Hepatocyte (in vitro differentiated cells): Measurements from ENCODE around the gene LSM11. TPM values are rescaled to one million over a fixed set of nuclear protein-coding genes. Genes with fewer than 3 reads are reported as not detected.

Experiments
- DNase-seq: peaks from one replicate; pipeline ENCODE4 v3.0.0-alpha.2; 2016; ENCODE audit warnings: low spot score
- H2AFZ ChIP-seq: fragments of 200-600 bp; sonication (generic); 2 replicates; pipeline ENCODE4 v1.6.0; 2016; ENCODE audit warnings: antibody characterized with exemption, mild to moderate bottlenecking
- H3K27ac ChIP-seq: fragments of 200-600 bp; sonication (generic); 2 replicates; pipeline ENCODE4 v1.5.1; 2016; ENCODE audit warnings: mild to moderate bottlenecking
- H3K27me3 ChIP-seq: fragments of 200-600 bp; sonication (generic); 2 replicates; pipeline ENCODE4 v1.6.1; 2016
- H3K36me3 ChIP-seq: fragments of 200-600 bp; sonication (generic); replicated peaks from 2 replicates; pipeline ENCODE4 v1.5.1; 2016; ENCODE audit warnings: low read depth; ENCODE audit not compliant: insufficient read depth
- H3K4me1 ChIP-seq: fragments of 200-600 bp; sonication (generic); 2 replicates; pipeline ENCODE4 v1.5.1; 2016; ENCODE audit warnings: mild to moderate bottlenecking, moderate library complexity; ENCODE audit not compliant: insufficient read depth
- H3K4me2 ChIP-seq: fragments of 200-600 bp; sonication (generic); 2 replicates; pipeline ENCODE4 v1.6.0; 2016
- H3K4me3 ChIP-seq: fragments of 200-600 bp; sonication (generic); 2 replicates; pipeline ENCODE4 v1.5.1; 2016; ENCODE audit warnings: mild to moderate bottlenecking
- H3K79me2 ChIP-seq: fragments of 200-600 bp; sonication (generic); 2 replicates; pipeline ENCODE4 v1.6.0; 2017; ENCODE audit warnings: mild to moderate bottlenecking
- H3K9me2 ChIP-seq: fragments of 200-600 bp; sonication (generic); replicated peaks from 2 replicates; pipeline ENCODE4 v1.6.0; 2017; ENCODE audit warnings: mild to moderate bottlenecking; ENCODE audit not compliant: insufficient read depth
- H3K9me3 ChIP-seq: fragments of 200-600 bp; sonication (generic); 2 replicates; pipeline ENCODE4 v1.5.1; 2016; ENCODE audit warnings: low read depth, mild to moderate bottlenecking
- H4K20me1 ChIP-seq: fragments of 200-600 bp; sonication (generic); 2 replicates; pipeline ENCODE4 v1.6.0; 2016; ENCODE audit warnings: mild to moderate bottlenecking; ENCODE audit not compliant: insufficient read depth, poor library complexity, severe bottlenecking
- CTCF ChIP-seq: fragments of 200-600 bp; sonication (generic); IDR thresholded peaks from 2 replicates; pipeline ENCODE4 v1.5.1; 2016; ENCODE audit warnings: antibody characterized with exemption, mild to moderate bottlenecking; ENCODE audit not compliant: poor library complexity
- EZH2 ChIP-seq: fragments of 200-600 bp; sonication (generic); IDR thresholded peaks from 2 replicates; pipeline ENCODE4 v1.6.1; 2016; ENCODE audit warnings: antibody characterized with exemption, mild to moderate bottlenecking, borderline replicate concordance
- EZH2phosphoT487 ChIP-seq: fragments of 200-600 bp; sonication (generic); IDR thresholded peaks from one replicate; pipeline ENCODE4 v1.6.1; 2018; ENCODE audit warnings: antibody characterized with exemption, mild to moderate bottlenecking, low read depth, moderate library complexity; ENCODE audit not compliant: unreplicated experiment, severe bottlenecking
- WGBS: methylation state at CpG from one replicate; pipeline ENCODE4 v1.1.6; 2016; ENCODE audit warnings: low lambda C conversion rate; ENCODE audit errors: missing lambda C conversion rate; 5-methylcytosine and 5-hydroxymethylcytosine counted together
- polyA plus RNA-seq: library from polyadenylated mRNA; unstranded; fragments of >200 nt; fragmentation: Nextera tagmentation; extraction: Ambion mirVana; gene quantifications from 2 replicates; pipeline ENCODE4 v1.2.1, GENCODE V29; 2016
- total RNA-seq: library from RNA; depleted of rRNA; stranded (reverse); fragments of >200 nt; gene quantifications from 2 replicates; pipeline ENCODE4 v1.2.3, GENCODE V29; 2014

The LSM11 gene
- total and polyA plus RNA-seq, 2 experiments from 2014 or later = 2.1 to 6.4 TPM

GRCh38 chr5:157747766-157748700 lies 4.5 kb downstream of the LSM11 start:
- no peak for DNase-seq
- Histone ChIP-seq H4K20me1 (peaks cover 3% of the 10 kb centered on the region), H3K4me3 (no peak overlapping the region), H3K4me1 (no peaks in the 10 kb centered on the region), H3K27me3 (no peaks in the 10 kb centered on the region), H3K4me2 (no peak overlapping the region), H3K79me2 (peaks cover 11% of the 10 kb centered on the region), H2AFZ (no peak overlapping the region), H3K36me3 (no peaks in the 10 kb centered on the region), H3K27ac (peak overlapping the region; percentile 8), H3K9me2 (no peaks in the 10 kb centered on the region), H3K9me3 (no peaks in the 10 kb centered on the region)
- TF ChIP-seq CTCF (no peak), EZH2 (no peak), EZH2phosphoT487 (no peak)
- WGBS = 88% methylated on average over 8 of the region's 8 CpGs

GRCh38 chr5:157748760-157749461 lies 5.4 kb downstream of the LSM11 start:
- Histone ChIP-seq H3K4me2 (no peak overlapping the region), H3K79me2 (peaks cover 11% of the 10 kb centered on the region)

GRCh38 chr5:157749462-157749799 lies 5.9 kb downstream of the LSM11 start:
- 79% methylated on average over 11 of the region's 11 CpGs for WGBS
- Histone ChIP-seq H2AFZ (no peak overlapping the region), H3K36me3 (no peaks in the 10 kb centered on the region), H3K79me2 (peaks cover 8% of the 10 kb centered on the region), H3K4me3 (no peak overlapping the region), H3K9me2 (no peaks in the 10 kb centered on the region), H3K4me1 (no peaks in the 10 kb centered on the region), H3K4me2 (no peak overlapping the region), H4K20me1 (peaks cover 3% of the 10 kb centered on the region), H3K27me3 (no peaks in the 10 kb centered on the region), H3K9me3 (no peaks in the 10 kb centered on the region), H3K27ac (no peak overlapping the region)
- DNase-seq = no peak
- TF ChIP-seq EZH2 (no peak), CTCF (no peak), EZH2phosphoT487 (no peak)

More at GRCh38 chr5:157748760-157749461, 5.4 kb downstream of the LSM11 start:
- no peaks in the 10 kb centered on the region for H3K9me3 ChIP-seq
- no peak overlapping the region for H2AFZ ChIP-seq
- no peak overlapping the region for H3K4me3 ChIP-seq
- H3K4me1 ChIP-seq = no peaks in the 10 kb centered on the region
- peak; percentile 12 for DNase-seq
- H3K9me2 ChIP-seq = no peaks in the 10 kb centered on the region
- H3K27ac ChIP-seq = peak overlapping the region; percentile 8
- WGBS = 73% methylated on average over 4 of the region's 4 CpGs
- peaks cover 3% of the 10 kb centered on the region for H4K20me1 ChIP-seq
- H3K36me3 ChIP-seq = no peaks in the 10 kb centered on the region
- no peak for TF ChIP-seq EZH2phosphoT487
- TF ChIP-seq EZH2 = no peak
- TF ChIP-seq CTCF = no peak
- no peaks in the 10 kb centered on the region for H3K27me3 ChIP-seq
